Ecto neural progenitor cell (in vitro differentiated cells): Measurements from ENCODE around the gene HMG20A.

Source experiments
- DNase-seq: peaks from one replicate; pipeline ENCODE4 v3.0.0-alpha.2; 2018; ENCODE audit warnings: low spot score

Gene HMG20A

GRCh38 chr15:77430652-77431051 lies 10.0 kb downstream of the HMG20A start:
- DNase-seq: no peak

GRCh38 chr15:77436822-77437221 lies 16.1 kb downstream of the HMG20A start:
- no peak for DNase-seq

DNA sequence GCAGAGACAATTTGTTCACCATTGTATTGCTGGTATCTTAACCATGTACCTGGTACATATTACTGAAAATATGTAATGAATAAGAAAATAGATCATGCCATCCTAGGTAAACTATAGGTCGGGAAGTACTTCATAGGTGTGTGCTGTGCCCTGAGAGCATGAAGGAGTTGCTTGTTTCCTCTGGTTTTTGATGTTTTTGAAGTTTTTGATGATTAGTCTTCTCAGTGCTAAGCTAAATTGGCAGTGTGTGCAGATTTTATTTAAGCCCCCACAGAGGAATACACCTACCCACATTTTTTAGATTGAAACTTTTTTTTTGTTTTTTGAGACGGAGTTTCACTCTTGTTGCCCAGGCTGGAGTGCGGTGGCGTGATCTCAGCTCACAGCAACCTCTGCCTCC lies 16.6 kb downstream of the HMG20A start:
- no peak for DNase-seq

DNA sequence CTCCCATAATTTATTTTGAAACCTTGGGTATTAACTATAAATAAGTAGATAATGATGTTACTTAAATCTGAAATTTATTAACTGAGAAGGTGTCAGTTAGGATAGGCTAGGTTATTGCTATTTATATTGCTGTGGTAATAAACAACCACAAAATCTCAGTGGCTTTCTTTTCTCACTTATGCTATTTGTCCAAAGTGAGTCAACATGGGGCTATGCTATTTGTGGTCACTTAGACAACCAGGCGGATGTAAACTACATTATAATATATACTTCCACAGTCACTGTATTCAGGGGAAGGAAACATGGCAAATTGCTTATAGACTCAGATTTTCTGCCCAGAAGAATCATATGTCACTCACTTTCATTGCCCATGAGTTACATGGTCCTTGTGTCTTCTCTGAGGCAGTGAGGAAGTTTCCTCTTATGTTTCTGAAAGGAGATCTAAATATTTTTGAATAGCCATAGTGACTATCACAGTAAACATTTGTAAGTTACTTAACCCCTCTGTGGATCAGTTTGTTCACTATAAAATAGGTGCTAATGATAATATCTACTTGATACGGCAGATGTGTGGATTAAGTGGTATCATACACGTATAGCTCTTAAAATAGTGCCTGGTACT lies 19.8 kb downstream of the HMG20A start:
- no peak for DNase-seq

GRCh38 chr15:77446840-77447390 lies 26.2 kb downstream of the HMG20A start:
- no peak for DNase-seq

- no peak for DNase-seq
These were observed 33.6 kb downstream of the HMG20A start for GRCh38 chr15:77454265-77454664.

- no peak for DNase-seq
These were observed 34.3 kb downstream of the HMG20A start for GRCh38 chr15:77454951-77455350.

- DNase-seq: no peak
These were observed 35.1 kb downstream of the HMG20A start for GRCh38 chr15:77455696-77456321.

- DNase-seq: no peak
These were observed 36.1 kb downstream of the HMG20A start for GRCh38 chr15:77456746-77457145.

- DNase-seq: no peak
These were observed 36.7 kb downstream of the HMG20A start for GRCh38 chr15:77457191-77457904.

DNA sequence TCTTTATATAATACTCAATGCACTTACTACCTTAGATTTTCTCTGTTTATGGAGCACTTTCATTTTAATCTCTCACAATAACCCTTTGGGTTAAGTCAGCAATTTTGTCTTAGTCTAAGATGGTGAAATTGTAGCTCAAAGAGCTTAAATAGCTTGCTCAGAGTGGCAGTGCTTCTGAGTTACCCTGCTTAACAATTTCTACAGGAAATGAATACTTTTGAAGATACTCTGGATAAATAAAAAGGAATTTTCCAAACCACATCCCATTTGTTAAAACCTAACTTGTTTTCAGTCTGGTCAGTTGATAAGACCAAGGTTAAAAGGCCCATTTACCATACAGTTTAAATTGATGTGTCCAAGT lies 37.2 kb downstream of the HMG20A start:
- DNase-seq: no peak

DNA sequence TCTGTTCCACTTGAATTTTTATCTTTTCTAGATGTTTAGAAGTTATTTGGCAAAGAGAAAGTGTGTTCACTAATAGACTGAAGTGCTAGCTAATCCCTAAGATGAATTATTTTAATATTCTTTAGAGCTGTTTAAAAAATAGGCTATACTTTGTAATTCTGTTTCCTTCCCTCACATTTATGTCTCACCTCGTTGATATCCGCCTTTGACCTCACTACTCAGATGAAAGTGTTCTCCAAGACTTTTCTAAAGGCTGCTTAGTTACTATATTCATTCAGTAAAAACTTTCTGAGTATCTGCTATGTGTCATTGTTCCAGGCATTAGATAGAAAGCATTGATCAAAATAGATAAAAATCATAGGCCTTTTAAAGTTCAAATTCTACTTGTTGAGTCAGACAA lies 38.3 kb downstream of the HMG20A start:
- DNase-seq: no peak

DNA sequence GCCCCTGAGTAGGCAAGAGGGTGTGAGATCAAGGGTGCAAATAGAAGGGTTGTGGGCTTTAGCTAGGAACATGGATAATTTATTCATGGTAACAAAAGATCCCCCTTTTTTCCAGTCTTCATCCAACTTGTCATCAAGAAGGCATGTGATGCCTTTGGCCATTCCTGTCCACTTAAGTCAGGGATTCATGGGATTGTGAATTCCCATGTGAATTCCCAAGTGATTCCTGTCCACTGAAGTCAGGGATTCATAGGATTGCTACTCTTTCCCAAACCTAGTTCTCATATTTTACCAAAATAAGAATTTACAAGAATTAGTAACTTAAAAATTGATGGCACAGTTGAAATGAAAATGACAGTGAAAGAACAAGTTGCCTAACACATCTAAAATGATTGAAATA lies 40.8 kb downstream of the HMG20A start:
- DNase-seq: no peak

GRCh38 chr15:77464129-77464865 lies 43.6 kb downstream of the HMG20A start:
- DNase-seq: no peak

DNA sequence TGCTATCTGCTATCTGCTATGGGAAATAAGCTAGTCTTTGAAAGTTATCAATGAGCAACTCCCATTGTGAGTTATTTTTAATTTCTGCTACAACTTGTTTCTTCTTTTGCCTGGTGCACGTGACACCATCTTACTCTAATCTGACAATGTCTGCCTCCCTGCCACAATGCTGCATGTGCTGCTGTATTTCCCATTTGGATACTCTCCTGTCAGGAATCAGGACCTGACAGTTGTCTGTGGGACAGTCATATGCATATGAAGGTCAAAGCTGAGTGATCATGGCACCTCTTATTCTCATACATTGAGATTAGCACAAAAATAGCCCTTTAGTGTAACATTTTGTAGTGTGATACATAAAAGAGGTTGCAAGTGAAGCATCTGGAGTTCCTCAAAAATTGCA lies 45.8 kb downstream of the HMG20A start:
- no peak for DNase-seq

DNA sequence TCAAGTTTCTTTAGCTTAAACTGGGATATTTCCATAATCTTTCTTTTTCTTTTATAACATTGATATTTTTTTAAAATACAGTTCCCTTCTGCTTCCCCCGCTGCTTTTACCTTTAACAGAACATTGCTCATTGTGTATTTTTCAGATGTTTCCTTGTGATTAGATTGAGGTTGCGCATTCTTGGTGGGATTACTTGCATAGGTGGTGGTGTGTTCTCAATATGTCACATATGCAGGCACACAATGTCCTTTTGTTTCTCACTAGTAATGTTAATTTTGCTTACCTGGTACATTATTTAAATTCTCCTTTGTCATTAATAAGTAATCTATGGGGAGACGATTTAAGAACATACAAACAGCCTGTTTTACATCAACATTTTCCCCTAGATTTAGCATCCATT lies 48.2 kb downstream of the HMG20A start:
- no peak for DNase-seq

- no peak for DNase-seq
These were observed 49.5 kb downstream of the HMG20A start for GRCh38 chr15:77470235-77470634.

DNA sequence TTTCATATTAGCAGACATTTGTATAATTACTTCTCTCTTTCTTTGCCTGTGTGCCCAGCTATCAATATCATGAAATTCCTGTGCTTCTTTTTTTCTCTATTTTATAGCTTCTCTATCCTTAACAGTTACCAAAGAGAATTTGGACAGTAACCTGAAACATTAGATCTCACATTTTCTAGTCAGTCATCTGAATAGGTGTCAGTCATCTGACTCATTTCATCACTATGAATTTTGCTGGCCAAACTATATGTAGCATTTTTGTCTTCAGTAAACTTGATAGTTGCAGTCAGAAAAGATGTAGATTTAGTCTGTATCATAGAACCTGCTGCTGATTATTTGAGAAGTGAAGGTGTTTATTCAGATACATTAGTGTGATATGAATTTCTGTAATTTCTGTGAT lies 52.6 kb downstream of the HMG20A start:
- no peak for DNase-seq

DNA sequence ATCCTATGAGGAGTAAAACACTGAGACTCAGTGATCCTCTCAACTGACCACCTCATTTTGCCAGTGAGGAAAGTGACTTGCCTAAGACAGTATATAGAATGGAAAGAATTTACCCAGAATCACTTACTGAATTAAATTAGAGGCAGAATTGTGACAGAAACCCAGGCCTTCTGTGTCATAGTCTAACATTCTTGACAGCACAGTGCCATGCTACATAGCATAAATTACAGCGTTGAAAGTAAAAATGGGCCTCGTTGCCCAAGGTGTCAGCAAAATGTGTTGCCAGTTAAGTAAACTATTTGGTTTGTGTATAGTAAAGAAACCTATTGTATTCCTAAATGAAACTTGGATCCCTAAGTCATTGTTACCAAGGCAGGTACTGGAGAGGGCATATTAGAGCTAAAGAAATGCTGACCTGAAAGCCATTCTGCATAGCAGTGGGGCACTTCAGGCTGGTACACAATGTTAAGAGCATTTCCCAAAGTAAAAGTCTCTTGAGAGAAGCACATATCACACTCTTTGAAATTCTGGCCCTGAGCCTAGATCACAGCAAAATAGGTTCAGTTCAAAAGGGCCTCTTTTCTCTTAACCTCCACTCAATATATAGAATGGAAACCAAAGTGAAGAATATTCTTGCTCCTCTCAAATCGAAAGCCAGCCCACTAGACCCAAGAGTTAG lies 53.8 kb downstream of the HMG20A start:
- no peak for DNase-seq

DNA sequence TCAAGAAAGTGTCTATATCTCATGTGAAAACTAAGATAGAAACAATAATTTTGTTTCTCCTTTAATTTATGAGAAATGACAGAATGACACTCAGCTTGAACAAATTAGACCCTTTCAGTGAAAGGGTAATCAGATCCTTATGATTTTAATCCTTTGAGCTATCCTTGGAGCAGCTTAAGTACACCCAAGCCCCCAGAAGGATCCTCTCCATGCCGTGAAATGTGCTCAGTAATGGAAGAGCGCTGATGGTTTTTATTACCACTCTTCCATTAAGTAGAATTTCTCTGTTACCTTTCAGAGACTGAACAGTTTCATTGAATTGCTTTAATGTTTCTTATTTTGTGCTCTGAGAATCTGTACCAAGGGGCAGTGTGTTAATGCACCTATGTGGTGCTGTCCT lies 54.3 kb downstream of the HMG20A start:
- DNase-seq: no peak

GRCh38 chr15:77475898-77476297 lies 55.2 kb downstream of the HMG20A start:
- no peak for DNase-seq

- DNase-seq: no peak
These were observed 56.3 kb downstream of the HMG20A start for GRCh38 chr15:77476995-77477394.
